Inferior parietal cortex (tissue), 1 donor: ENCODE results near the gene PHEX.

Experiments used
- DNase-seq: peaks from one replicate; pipeline ENCODE4 v3.0.0-alpha.2; 2016; ENCODE audit errors: extremely low spot score

PHEX gene

GRCh38 chrX:22148565-22148964 lies 116.4 kb downstream of the PHEX start:
- no peak for DNase-seq

- no peak for DNase-seq
Measured at GRCh38 chrX:22150371-22150770, 118.2 kb downstream of the PHEX start.

GRCh38 chrX:22155126-22155525 lies 123.0 kb downstream of the PHEX start:
- no peak for DNase-seq

- no peak for DNase-seq
Measured at GRCh38 chrX:22159071-22159470, 126.9 kb downstream of the PHEX start.

- no peak for DNase-seq
Measured at GRCh38 chrX:22163326-22163725, 131.2 kb downstream of the PHEX start.

- DNase-seq, result no peak
Measured at GRCh38 chrX:22164770-22165388, 132.8 kb downstream of the PHEX start.

- DNase-seq, result no peak
Measured at GRCh38 chrX:22165732-22166457, 133.8 kb downstream of the PHEX start.

- DNase-seq, result no peak
Measured at GRCh38 chrX:22171287-22172060, 139.3 kb downstream of the PHEX start.

GRCh38 chrX:22173966-22174365 lies 141.8 kb downstream of the PHEX start:
- no peak for DNase-seq

GRCh38 chrX:22177950-22178515 lies 145.9 kb downstream of the PHEX start:
- DNase-seq, result no peak

GRCh38 chrX:22184096-22184495 lies 152.0 kb downstream of the PHEX start:
- no peak for DNase-seq

GRCh38 chrX:22186165-22186564 lies 154.0 kb downstream of the PHEX start:
- no peak for DNase-seq

- DNase-seq, result peak; percentile 63
Measured at GRCh38 chrX:22192419-22193060, 160.4 kb downstream of the PHEX start.

- DNase-seq, result no peak
Measured at GRCh38 chrX:22193851-22194659, 161.9 kb downstream of the PHEX start.

GRCh38 chrX:22194660-22194945 lies 162.5 kb downstream of the PHEX start:
- DNase-seq, result no peak

- no peak for DNase-seq
Measured at GRCh38 chrX:22196149-22196548, 164.0 kb downstream of the PHEX start.

- DNase-seq, result no peak
Measured at GRCh38 chrX:22202251-22202650, 170.1 kb downstream of the PHEX start.

GRCh38 chrX:22203186-22203585 lies 171.1 kb downstream of the PHEX start:
- no peak for DNase-seq

- DNase-seq, result no peak
Measured at GRCh38 chrX:22206781-22207180, 174.7 kb downstream of the PHEX start.

- DNase-seq, result peak; percentile 2
Measured at GRCh38 chrX:22220941-22221340, 188.8 kb downstream of the PHEX start.

- DNase-seq, result no peak
Measured at GRCh38 chrX:22234380-22234779, 202.3 kb downstream of the PHEX start.
